Measurements from ENCODE around the gene C1QL4. TPM values are rescaled to one million over a fixed set of nuclear protein-coding genes. Genes with fewer than 3 reads are reported as not detected.
A peak's percentile ranks its signal among the peaks of the same experiment; 100 is the strongest.

The C1QL4 gene
- total and polyA plus RNA-seq, 9 of the 15 experiments (the other 6 are each of a cell fraction or from before 2014, with no cell fraction given) = 0.08 to 2.1 (median 0.31) TPM

GRCh38 chr12:49331380-49332222 is 5.4 kb downstream of the C1QL4 start (continued):
- TF ChIP-seq PKNOX1 (IDR thresholded peaks at IDR 0.05) (peak; percentile 77), TCFL5 (CRISPR knock-in tag; conservative IDR thresholded peaks at IDR 0.05) (no peak), ZNF655 (CRISPR knock-in tag; IDR thresholded peaks at IDR 0.05) (no peak), SAP30 (IDR thresholded peaks at IDR 0.05; ENCODE audit: borderline replicate concordance, insufficient read depth, low read depth, low read length, poor library complexity, severe bottlenecking) (no peak), MAZ (CRISPR knock-in tag; conservative IDR thresholded peaks at IDR 0.05 in 1 of 2, IDR thresholded peaks at IDR 0.05 in 1 of 2) (no peak), JUND (IDR thresholded peaks at IDR 0.05; ENCODE audit: borderline replicate concordance, low read depth, low read length) (0 out of 2 replicates have a peak, but pooled peaks have one; percentile 44), JUND (tag; IDR thresholded peaks at IDR 0.05; ENCODE audit: borderline replicate concordance, low read depth, low read length) (no peak), MXI1 (IDR thresholded peaks at IDR 0.05; ENCODE audit: low read depth, low read length) (0 out of 2 replicates have a peak, but pooled peaks have one; percentile 69), ARID4B (CRISPR knock-in tag; IDR thresholded peaks at IDR 0.05) (peak; percentile 38; the same call in 1 of the 2 replicates), MTA2 (IDR thresholded peaks at IDR 0.05; ENCODE audit: low read depth) (no peak), E2F4 (CRISPR knock-in tag; IDR thresholded peaks at IDR 0.05; ENCODE audit: low read depth) (no peak), ZNF282 (CRISPR knock-in tag; IDR thresholded peaks at IDR 0.05) (0 out of 2 replicates have a peak, but pooled peaks have one; percentile 61), POLR3G (IDR thresholded peaks at IDR 0.05; ENCODE audit: extremely low read depth, insufficient read length, insufficient replicate concordance) (no peak), HDAC6 (IDR thresholded peaks at IDR 0.05; ENCODE audit: low read depth, low read length) (no peak), SIN3A (IDR thresholded peaks at IDR 0.05; ENCODE audit: borderline replicate concordance in 2 of 2, control insufficient read depth in 1 of 2, low read depth in 2 of 2, low read length in 2 of 2) (peak in 1 of 2 experiments; percentile 69; a peak in 1 of 4 replicates)

All from K562 (cell line).